NCI-H1417 (cell line): ENCODE results near the gene PCTP.

Experiments
- DNase-seq, 3 experiments: peaks; one replicate each; lab custom pipeline; 2025; lab: John Stamatoyannopoulos, UW

PCTP gene

GRCh38 chr17:55757659-55758058, 6.8 kb downstream of the PCTP start:
- no peak for DNase-seq

DNA sequence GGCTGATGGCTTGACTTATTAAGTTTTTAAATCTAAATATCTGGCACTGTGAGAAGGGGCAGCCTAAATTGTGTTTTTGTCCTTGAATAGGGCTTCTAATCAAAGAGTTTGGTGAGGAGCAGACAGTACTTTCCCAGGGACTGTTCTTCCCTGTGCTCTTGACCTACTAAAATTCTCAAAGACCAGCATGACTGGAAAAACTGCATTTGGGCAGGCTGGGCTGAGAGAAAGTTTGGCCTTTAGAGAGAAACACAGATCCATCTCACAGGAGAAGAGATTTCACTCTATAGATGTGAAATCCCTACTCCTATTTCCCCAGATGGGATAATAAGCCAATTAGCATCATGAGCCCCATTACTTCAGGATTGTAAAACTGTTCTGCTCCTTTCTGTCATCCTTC, 7.3 kb downstream of the PCTP start:
- DNase-seq = no peak

GRCh38 chr17:55760643-55761355, 9.9 kb downstream of the PCTP start:
- DNase-seq = no peak

DNA sequence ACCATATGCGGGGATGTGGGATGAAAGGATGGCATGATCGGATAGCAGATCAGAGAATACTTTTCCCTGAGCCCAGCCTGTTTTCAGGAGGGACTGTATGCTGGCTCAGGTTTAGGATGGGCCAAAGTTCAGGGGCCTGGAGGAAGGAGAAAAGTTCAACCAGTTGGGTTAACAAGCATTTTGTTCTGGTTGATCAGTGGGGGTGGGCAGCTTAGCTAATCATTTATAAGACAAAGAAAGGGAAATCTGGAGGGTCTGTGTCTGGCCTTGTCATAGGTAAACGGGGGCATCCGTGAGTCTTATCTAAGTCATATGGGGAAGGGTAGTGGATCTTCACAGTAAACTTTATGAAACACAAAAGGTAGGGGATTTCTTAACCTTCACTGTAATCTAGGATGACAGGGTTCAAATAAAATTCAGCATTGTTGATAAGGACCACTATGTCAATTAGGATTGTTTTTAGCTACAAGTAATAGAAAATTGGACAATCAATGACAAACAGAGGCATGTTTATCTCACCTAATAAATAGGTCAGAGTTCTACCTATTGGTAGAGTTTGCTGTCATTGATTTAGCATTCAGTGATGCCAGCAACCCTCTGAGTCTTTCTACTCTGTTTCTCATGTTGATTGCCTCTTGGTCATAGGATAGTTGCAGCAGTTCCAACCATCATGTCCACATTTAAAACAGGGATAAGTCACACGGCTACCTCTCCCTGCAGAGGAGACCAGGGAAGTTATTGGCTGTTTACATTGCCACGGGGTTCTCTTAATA, 11.4 kb downstream of the PCTP start:
- no peak for DNase-seq

- no peak for DNase-seq
Measured at GRCh38 chr17:55763856-55764255, 13.0 kb downstream of the PCTP start.

- no peak for DNase-seq
Measured at GRCh38 chr17:55764610-55765009, 13.8 kb downstream of the PCTP start.

GRCh38 chr17:55765472-55765871, 14.6 kb downstream of the PCTP start:
- DNase-seq = no peak

DNA sequence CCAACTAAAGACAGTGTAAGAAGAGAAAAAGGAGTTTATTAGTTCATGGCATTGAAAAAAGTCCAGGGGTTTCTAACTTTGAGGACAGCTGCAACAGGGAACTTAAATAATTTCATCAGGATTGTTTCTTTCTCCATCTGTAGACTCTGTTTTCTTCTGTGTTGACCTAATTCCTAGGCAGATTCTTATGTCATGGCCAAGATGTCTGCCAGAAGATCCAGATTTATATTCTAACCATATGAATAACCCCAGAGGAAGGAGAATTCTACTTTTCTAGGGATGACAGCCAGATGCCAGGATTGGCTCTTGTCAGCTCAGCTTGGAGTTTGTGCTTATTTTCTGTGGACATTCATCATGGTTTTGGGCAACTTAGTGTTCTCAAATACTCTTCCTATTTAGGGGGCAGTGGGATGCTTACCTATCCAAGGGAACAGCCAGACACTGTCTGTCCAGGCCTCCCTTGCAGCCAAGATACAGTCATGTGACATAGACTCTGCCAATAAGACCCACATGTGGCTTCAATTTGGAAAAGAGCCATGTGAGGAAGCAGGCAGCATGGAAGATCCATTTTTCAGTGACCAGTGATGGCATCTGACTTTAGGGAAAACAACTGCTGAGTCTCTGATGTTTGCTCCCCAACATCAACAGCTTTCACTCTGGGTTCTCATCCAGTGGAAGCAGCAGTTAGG, 18.2 kb downstream of the PCTP start:
- no peak for DNase-seq

GRCh38 chr17:55769625-55770000, 18.8 kb downstream of the PCTP start:
- no peak for DNase-seq

GRCh38 chr17:55770196-55770870, 19.5 kb downstream of the PCTP start:
- peak in 2 of 3 experiments; percentile 46 to 62 for DNase-seq

DNA sequence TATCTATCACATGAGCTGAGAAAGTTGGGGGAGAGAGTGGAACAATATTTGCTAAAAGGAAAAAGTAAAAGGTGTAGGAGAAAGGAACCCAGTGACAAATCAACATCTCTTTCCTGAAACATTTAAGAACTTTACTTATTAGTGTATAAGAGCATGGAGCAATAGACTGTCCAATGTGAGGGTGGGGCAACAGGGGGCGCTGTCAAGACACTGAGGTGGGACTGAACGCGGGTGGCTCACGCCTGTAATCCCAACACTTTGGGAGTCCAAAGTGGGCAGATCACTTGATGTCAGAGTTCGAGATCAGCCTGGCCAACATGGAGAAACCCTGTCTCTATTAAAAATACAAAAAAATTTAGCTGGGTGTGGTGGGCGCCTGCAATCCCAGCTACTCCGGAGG, 21.2 kb downstream of the PCTP start:
- DNase-seq = no peak

DNA sequence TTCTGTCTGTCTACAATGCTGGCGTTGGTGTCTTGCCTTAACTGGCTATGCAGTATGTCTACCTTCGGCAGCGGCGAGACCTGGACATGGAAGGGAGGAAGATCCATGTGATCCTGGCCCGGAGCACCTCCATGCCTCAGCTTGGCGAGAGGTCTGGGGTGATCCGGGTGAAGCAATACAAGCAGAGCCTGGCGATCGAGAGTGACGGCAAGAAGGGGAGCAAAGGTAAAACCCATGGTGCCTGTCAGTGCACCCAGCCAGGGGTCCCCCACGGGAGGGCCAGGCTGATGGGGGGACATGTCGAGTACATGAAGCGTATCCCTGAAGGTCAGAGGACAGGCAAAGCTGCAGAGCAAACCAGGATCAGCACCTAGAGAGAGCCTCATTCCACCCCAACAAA, 22.8 kb downstream of the PCTP start:
- DNase-seq = no peak

GRCh38 chr17:55774846-55775271, 24.0 kb downstream of the PCTP start:
- DNase-seq = peak in 2 of 3 experiments; percentile 7 to 77

- DNase-seq = no peak
Measured at GRCh38 chr17:55776271-55776670, 25.4 kb downstream of the PCTP start.

DNA sequence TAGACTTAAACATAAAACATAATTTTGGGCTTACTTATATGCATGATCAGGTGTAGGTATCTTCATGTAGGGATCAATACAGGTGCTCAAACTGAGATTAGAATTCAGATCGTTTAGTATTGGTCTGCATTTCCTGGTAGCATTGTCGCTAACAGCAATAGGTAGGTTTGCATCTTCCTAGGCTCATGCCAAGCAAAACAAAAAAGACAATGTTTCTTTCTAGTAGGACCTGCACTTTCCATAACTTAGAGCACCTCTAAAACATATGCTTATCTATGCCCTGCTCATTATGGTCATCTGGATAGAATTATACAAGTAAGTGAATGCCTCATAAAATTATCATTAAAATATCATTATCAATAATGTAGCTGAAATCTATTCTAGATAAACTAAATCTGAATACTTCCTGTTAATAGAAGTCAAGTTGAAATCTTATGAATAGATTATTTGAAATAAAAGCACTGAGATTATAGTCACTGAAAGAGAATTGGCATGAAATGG, 26.7 kb downstream of the PCTP start:
- no peak for DNase-seq

GRCh38 chr17:55778389-55779118, 27.7 kb downstream of the PCTP start:
- DNase-seq = no peak

GRCh38 chr17:55783684-55784245, 32.9 kb downstream of the PCTP start:
- DNase-seq = no peak

GRCh38 chr17:55784666-55785065, 33.8 kb downstream of the PCTP start:
- no peak for DNase-seq

GRCh38 chr17:55785181-55785580, 34.3 kb downstream of the PCTP start:
- DNase-seq = no peak

DNA sequence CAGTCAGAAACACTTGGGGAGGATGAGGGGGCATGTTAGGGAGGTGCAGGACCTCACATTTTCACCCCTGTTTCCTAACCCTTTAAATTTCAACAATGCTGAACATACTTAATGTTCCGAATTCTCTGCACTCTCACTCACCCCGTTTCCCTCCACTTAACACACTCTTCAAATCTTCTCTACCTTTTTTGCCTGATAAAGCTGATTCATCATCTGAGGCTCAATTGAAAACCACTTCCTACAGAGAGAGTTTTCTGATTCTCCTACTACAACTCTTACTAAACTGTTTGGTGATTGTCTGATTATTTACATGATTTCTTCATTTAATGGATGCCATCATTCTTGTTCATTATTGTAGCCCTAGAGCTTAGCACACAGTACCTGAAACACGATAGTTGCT, 42.4 kb downstream of the PCTP start:
- DNase-seq = no peak
